Amygdala (tissue), 56 donors: ENCODE measurements around the gene RHEBL1.
"Not testable (repeated sequence)": the region's sequence is repeated elsewhere in the genome, so short reads cannot be mapped to it uniquely, and the experiment has no call there.

Experiments used
- DNase-seq, 56 donors: peaks; one replicate each; lab custom pipeline; 2025; lab: John Stamatoyannopoulos, UW

The RHEBL1 gene

GRCh38 chr12:49091056-49091835 lies 21.5 kb upstream of the RHEBL1 start:
- no peak for DNase-seq

- peak in 19 of 56 donors; percentile 11 to 49 (median 22) for DNase-seq
Measured at GRCh38 chr12:49089821-49090773, 20.3 kb upstream of the RHEBL1 start.

GRCh38 chr12:49088932-49089330 lies 19.2 kb upstream of the RHEBL1 start:
- DNase-seq, result no peak

- peak in 54 of 56 donors; percentile 20 to 87 (median 68) for DNase-seq
Measured at GRCh38 chr12:49088150-49088931, 18.6 kb upstream of the RHEBL1 start.

GRCh38 chr12:49086116-49086515 lies 16.3 kb upstream of the RHEBL1 start:
- DNase-seq, result no peak

- no peak for DNase-seq
Measured at GRCh38 chr12:49084438-49084837, 14.7 kb upstream of the RHEBL1 start.

- no peak for DNase-seq
Measured at GRCh38 chr12:49079793-49080192, 10.0 kb upstream of the RHEBL1 start.

GRCh38 chr12:49070971-49071370 lies 1.2 kb upstream of the RHEBL1 start:
- no peak for DNase-seq

- DNase-seq, result no peak
Measured at GRCh38 chr12:49068879-49069506, 786 bp downstream of the RHEBL1 start.

GRCh38 chr12:49066120-49066519 lies 3.7 kb downstream of the RHEBL1 start:
- DNase-seq, result no peak

GRCh38 chr12:49064767-49065152 lies 5.0 kb downstream of the RHEBL1 start:
- DNase-seq, result no peak

- not testable (repeated sequence) for DNase-seq
Measured at GRCh38 chr12:49061916-49062315, 7.9 kb downstream of the RHEBL1 start.

GRCh38 chr12:49061157-49061650 lies 8.6 kb downstream of the RHEBL1 start:
- no peak for DNase-seq

GRCh38 chr12:49060237-49061156 lies 9.3 kb downstream of the RHEBL1 start, which contains the start of gene KMT2D:
Gene KMT2D (minus strand): TSS chr12:49060794. CDS start chr12:49055324, 5,470 bp downstream.
- peak; percentile 49 to 97 (median 86) for DNase-seq

- peak in 2 of 56 donors; percentile 32 to 43 for DNase-seq
Measured at GRCh38 chr12:49059299-49060171, 10.2 kb downstream of the RHEBL1 start.

GRCh38 chr12:49059045-49059298 lies 10.8 kb downstream of the RHEBL1 start:
- DNase-seq, result no peak

- DNase-seq, result no peak
Measured at GRCh38 chr12:49058366-49059044, 11.3 kb downstream of the RHEBL1 start.
